NCI-H1930 (cell line): Measurements from ENCODE around the gene ZCCHC7.
"Not testable (repeated sequence)": the region's sequence is repeated elsewhere in the genome, so short reads cannot be mapped to it uniquely, and the experiment has no call there.

Source experiments
- DNase-seq, 2 experiments: peaks; one replicate each; lab custom pipeline; 2025; lab: John Stamatoyannopoulos, UW

ZCCHC7 gene

DNA sequence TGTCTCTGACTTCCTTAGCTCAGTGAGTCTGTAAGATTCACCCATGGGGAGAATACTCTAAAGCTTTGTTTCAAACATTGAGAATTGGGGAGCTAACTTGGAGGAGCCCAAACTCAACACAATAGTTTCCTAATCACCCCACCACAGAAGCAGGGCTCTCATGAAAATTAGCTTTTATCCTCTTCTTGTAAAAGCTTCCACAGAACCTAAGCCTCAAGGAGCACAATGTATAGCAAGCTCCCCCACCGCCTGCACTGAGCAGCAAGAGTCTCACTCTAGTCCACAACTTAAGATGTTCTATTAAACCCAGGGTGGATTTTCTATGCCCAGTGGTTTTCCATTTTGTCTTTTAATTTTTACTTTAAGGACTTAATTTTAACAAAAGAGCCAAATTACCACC lies 253.2 kb downstream of the ZCCHC7 start:
- DNase-seq = no peak

DNA sequence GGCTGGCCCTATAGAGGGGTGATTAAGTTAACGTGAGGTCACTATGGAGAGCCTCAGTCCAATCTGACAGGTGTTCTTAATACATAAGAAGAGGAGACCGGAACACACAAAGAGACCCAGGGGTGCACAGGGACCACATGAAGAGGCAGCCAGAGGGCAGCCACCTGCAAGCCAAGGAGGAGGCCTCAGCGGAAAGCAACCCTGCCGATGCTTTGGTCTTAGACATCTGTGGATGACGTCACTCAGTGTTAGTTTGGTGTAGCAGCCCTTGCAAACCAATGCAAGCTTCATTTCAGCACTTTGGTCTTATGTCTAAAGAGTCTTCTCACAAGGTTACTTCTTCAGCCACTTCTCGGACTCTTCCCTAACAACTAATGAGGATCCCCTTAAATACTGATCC lies 254.5 kb downstream of the ZCCHC7 start:
- DNase-seq = no peak

DNA sequence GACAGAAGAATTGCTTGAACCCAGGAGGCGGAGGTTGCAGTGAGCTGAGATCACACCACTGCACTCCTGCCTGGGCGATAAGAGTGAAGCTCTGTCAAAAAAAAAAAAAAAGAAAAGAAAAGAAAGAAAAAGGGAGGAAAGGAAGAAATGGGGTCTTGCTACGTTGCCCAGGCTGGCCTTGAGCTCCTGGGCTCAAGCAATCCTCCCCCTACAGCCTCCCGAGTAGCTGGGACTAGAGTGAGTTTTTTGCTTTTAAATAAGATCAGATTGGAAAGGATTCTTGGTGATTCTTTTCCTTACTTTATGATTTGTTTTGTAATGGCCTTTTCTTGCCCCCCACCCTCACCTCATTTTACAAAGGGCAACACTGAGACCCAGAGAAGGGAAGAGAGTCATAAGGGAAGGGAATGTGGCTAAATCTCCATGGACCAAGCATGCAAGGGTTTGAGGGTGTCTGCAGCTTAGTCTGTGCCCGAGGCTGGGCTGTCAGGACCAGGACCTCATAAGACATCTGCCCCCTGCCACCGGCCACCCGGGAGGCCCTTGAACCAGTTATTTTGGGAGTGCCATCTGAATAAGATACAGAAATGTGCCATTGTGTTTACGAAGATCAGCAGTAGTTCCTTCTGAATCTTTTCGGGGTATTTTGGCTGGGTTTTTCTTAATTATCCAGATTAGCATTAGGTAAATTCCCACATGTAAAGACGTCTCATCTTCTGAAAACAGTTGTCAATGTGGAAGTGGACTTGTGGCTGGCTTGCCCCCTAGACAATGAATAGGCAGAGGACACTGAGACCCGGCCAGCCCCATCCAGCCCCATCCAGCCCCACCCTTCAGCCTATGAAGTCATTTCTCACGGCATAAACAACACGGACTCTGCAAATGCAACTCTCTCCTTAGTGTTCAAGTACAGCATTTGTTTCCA lies 257.6 kb downstream of the ZCCHC7 start:
- no peak for DNase-seq

DNA sequence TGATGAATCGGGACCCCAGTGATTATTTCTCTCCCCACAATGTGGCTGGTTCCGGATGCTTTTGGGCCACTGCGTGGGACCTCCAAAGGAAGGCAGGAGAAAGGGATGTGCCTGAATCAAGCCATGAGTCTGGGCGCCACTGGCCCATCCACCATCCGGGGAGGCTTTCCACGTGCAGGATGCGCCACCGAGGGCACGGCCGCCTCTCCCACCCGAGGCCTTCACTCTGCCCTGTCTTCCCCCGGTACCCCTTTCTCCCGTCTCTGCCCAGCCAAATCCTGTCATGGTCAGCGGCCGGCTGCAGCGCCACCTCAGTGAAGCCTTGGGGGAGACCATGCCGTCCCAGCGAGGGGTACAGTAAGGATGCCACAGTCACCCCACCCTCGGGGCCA lies 258.2 kb downstream of the ZCCHC7 start:
- DNase-seq = no peak

DNA sequence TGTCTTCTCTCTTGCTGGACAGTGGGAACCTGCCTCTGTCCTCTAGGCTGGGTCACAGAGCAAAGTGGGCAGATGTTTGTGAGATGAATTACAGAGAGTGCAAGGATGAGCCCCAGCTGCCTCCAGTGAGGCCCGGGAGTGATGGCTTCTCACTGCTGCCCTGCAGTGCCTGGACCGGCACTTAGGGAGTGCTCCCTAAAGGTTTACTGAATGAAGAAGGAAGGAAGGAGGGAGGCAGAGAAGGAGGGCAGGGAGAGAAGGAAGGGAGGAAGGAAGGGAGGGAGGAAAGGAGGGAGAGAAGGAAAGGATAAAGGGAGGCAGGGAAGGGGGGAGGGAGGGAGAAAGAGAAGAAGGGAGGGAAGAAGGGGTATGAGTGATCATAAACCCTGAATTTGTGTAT lies 259.5 kb downstream of the ZCCHC7 start:
- DNase-seq = no peak

DNA sequence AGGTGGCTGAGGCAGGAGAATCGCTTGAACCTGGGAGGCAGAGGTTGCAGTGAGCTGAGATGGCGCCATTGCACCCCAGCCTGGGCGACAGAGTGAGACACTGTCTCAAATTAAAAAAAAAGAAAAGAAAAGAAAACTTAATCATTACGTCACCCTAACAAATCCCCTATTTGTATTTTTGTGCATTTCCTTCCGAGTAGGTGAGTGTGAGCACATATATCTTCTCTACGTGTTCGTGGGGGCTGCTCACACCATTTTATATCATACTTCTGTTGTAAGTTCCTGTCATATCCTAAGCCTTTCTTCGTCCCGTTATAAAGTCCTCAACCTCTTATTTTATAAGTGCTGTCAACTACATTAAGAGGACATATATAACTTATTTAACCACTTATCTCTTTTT lies 260.2 kb downstream of the ZCCHC7 start:
- no peak for DNase-seq

DNA sequence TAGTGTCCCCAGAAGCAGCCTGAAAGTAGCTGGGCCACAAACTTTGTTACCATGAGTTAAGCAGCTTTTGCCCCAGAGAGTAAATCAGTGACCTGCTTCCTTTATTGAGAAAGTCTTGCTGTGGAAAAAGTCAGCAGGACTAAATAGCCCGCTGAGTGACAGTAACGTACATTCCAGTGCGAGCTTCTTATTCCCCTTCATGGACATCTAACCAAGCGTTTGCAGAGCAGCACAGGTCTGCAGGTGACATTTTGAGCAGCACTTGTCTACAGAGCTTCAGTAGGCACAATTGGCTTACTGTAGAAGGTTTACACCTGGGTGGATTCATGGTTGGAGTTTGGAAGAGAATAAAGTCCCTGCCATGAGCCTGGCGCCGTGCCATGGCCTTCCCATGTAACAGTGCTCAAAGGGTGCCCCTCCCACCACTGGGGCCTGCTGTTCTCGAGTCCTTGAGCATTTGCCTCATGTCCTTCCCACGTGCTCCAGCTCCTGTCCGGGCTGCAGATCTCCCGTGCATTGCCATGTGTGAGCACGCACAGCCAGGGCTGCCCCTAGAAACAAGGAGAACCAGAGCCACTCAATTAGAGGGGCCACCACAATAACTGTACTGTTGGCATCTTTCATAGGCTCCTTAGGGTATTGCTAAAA lies 260.8 kb downstream of the ZCCHC7 start:
- DNase-seq = no peak

DNA sequence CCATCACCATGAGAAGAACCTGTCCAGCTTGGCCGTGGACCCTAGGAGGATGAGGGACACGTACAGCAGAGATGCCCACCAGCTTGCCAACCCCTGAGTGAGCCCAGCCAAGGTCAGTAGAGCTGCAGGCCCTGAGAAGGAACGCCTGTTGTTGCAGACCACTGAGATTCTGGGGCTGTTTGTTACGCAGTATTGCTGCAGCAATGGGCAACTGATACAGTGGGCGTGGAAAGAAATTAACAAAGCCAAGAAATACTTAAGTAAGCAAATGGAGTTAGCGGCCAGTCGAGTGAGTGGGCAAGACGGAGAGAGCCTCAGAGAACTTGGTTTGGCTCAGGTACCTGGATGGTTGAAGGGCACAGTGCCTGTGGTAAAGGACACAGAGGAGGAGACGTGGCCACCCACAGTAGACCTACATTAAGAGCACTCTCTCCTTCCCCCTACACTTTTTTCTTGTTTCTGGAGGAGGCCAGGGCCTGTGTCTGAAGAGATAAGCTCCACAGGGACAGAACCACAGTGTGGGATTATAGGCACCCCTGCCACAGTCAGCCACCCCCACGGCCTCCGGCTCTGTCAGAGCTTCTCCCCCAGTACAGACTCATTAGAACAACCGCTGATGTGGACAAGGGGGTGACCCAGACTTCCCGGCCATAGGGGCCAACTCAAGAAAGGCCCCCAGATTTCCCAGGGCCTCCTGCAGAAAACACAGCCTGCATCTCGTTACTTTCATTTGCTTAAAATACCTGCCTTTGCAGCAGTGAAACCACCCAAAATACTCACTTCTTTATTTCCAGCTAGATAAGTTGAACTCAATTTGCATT lies 262.0 kb downstream of the ZCCHC7 start:
- no peak for DNase-seq

DNA sequence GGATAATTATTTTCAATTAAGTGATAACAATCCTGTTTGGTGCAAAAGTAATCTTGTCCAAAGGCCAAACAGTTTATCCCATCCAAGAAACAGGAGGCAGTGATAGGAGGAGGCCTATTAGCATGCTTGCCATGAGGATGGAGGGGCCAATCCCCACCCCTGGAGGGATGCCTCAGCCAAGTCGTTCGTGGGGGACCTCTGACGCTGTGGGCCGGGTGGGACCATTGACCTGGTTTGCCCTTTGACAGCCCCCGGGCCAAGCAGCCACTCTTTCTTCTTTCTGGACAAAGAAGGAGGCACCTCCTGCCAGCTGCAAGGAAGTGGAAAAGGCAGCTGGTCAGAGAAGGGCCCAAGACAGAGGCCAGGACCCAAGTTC lies 262.6 kb downstream of the ZCCHC7 start:
- no peak for DNase-seq

DNA sequence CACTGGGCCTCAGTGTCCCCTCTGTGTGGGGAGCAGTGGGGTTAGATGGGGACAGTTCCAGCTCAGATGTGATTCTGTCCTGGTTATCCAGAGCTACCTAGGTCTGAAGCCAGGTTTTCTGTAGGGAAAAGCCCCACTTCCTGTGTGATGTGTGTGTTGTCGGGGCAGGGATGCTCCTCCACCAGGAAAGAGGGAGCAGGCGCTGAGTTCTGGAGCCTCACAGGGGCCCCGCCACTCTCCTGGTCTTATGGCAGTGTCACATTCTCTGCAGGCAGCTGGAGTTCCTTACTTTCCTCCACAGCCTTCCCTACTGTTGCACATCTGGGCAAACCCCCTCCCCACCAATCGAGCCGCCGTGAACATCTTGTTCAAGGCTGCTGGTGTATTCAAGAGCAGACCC lies 263.0 kb downstream of the ZCCHC7 start:
- DNase-seq = no peak

DNA sequence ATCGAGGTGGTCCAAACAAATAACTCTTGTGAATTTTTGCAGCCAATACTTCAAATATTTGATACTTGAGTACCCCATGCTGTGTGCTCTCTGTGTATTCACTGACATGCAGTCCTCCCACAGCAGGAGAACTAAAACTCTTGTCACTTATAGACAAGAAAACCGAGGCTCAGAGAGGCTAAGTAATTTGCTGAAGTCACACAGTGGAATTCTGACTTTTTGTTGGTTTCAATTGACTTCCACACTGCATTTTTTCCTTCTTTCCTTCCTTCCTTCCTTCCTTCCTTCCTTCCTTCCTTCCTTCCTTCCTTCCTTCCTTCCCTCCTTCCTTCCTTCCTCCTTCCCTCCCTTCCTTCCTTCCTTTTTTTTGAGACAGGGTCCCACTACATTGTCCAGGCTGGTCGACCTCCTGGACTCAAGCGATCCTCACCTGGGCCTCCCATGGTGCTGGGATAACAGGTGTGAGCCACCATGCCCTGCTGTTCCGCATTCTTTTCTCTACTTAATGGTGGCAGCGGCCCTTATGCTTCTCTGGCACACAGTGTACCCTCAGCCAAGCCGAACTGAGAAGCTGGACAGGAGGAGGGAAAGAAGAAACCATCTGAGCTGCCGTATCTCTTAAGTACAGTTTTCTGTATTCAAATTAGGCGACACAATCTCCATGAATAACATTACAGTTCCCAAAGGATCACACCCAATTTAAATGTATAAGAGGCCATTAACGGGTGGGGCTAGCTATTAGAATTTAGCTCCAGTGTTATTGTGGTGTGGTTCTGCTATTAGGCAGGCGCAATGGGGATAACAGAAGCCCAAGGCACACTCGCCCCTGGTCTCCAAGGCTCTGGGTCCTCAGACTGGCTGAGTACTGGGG lies 263.7 kb downstream of the ZCCHC7 start:
- DNase-seq = no peak

DNA sequence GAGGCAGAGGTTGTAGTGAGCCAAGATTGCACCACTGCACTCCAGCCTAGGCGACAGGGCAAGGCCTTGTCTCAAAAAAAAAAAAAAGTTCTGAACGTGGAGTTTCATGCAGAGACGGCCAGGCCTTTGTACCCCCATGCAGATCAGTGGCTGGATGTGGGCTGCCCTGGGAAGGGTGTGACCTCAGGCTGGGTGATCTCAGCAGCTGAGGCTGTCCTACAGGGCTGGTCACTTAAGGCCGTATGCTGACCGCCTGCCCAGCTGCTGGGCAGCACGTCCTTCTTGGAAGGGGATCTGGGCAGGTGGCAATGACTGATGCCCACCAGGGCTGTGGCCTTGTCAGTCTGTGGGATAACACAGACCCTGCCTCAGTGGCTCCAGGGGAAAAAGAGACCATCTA lies 264.9 kb downstream of the ZCCHC7 start:
- DNase-seq = no peak

DNA sequence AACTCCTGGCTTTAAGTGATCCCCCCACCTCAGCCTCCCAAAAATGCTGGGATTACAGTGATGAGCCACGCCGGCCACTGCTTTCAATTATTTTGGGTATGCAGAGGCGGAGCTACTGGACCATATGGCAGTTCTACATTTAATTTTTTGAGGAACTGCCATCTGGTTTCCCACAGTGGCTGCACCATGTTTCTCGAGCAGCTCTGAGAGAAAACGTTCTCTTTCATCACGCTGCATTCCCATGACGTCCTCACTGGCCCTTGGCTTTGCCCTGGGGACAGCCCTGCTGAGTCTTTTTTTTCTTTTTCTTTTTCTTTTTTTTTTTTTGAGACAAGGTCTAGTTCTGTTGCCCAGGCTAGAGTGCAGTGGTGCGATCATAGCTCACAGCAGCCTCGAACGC lies 266.6 kb downstream of the ZCCHC7 start:
- no peak for DNase-seq

DNA sequence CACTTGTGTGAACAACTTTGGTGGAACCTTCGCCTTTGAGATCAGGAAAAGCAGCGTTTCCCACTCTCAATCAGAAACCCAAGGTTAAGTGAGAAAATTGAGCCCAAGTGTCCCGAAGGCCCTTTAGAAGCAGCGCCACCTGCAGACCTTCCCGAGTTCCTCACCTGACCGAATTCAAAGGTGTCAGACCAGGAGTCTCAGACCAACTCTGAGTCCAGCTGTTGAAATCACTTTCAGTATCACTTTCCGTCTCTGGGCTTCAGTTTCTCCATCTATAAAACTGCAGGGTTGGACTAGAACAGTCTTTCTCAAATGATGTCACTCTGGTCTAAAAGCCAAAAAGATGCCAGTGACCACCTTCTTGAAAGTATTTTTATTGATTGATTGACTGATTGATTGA lies 270.4 kb downstream of the ZCCHC7 start:
- peak in 1 of 2 experiments; percentile 40 for DNase-seq

DNA sequence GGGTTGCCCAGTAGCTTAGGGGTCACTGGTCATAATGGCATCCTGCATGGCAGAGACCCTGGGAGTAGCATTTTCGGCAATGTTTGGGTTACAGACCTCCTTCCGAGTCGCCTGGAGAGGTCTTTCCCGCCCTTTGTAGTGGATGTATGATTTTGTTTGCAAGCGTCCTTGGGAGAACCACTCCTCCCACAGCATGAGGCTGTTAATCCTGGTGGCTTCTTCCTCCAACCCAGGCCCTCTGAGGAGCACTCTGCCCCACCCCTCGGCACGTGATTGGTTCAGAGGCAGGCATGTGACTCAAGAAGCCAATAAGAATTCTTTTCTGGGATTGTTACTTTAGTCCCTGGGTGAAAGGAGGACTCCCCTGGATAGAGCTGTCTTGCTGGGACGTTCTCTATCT lies 271.9 kb downstream of the ZCCHC7 start:
- DNase-seq = no peak

DNA sequence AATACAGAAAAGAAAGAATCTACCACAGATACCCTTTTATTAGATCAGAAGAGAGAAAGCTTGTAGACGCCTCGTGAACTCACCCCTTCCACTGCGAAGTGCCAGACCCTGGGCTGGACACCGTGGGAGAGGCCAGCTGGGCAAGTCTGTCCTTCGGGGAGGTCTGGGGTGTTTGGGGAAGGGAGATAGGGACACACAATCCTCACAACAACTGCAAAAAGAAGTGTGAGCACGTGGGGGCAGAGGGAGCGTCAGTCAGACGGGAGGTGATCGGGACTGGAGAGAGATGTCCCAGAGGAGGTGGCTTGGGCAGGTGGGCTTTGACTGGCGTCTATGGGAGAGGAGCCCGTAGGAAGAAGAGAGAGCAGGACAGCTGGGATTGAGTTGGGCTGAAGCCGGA lies 274.9 kb downstream of the ZCCHC7 start:
- DNase-seq = no peak

DNA sequence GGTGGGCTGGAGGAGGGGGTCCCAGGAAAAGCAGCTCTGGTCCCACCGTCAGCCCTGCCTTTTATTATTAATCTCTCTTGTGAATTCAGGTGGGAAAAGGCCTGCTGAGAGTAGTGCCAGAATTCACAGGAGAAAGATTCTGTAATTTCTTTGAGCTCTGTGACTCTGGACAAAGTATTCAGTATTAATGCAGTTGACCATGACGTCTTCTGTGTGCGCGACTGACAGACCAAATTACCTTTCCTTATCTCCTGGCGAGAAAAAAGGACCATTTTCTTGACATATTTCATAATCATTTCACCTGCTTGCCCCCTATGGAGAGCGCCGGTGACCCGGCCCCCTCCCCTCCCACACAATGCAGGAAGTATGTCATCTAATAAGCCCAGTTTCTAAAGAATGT lies 275.3 kb downstream of the ZCCHC7 start:
- no peak for DNase-seq

DNA sequence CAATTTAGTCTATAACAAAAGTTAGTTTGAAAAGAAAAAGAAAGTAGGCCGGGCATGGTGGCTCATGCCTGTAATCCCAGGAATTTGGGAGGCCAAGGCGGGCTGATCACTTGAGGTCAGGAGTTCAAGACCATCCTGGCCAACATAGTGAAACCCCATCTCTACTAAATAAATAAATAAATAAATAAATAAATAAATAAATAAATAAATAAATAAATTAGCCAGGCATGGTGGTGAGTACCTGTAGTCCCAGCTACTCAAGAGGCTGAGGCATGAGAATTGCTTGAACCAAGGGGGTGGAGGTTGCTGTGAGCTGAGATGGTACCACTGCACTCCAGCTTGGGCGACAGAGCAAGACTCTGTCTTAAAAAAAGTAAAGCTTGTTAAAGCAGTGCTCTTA lies 277.6 kb downstream of the ZCCHC7 start:
- DNase-seq = not testable (repeated sequence)

DNA sequence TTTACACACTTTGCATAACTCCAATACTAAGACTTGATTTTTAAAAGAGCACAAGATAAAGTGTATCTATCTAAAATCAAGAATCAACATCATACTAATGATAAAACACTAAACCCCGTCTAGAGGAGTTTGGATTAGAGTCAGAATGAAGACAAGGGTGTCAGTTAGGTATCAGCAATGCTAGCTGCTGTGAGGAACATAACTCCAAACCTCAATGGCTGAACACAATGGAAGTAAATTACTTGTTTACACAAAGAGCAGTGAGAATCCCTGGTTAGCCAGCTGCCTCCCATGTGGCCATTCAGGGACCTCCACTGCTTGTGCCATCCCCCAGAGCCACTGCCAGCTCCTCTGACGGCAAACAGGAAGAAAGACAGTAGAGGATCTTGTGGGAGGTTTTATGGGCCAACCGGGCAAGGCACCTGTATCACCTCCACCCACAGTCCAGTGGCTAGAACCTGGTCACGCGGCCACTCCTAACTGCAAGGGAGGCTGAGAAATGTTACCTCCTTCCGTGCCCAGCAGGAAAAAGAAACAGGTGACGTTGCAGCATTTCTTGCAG lies 278.2 kb downstream of the ZCCHC7 start:
- DNase-seq = no peak

DNA sequence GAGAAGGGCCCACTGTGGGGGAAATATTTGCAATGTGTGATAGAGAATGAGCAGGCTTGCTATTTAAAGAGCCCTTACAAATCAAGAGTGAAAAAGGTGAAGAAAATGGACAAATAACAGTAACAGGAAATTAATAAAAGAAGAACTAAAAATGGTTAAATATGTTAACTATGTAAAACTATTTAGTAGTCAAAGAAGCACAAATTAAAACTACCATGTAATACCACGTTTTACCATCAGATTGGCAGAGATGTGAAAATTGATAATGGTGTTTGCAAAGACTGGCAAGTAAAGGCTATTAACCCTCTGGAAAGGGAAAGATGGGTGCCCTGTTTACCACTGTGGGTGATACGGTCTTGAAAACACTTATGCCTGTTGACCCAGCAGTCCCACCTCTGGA lies 279.0 kb downstream of the ZCCHC7 start:
- DNase-seq = no peak

DNA sequence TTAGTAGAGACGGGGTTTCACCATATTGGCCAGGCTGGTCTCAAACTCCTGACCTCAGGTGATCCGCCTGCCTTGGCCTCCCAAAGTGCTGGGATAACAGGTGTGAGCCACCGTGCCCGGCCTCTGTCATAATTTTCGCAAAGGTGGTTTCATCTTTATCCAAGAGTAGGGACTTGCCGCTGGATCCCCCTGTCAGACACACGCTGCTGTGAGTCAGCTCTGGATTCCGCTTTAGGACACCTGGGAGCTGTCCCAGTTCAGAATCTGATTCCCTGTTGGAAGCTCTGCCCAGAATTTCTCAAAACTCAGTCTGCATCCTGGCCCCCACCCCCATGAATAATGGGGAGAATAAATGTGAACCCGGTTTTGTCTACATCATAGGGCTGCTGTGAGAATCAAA lies 284.2 kb downstream of the ZCCHC7 start:
- DNase-seq = no peak
